Measurements from ENCODE around the gene LRRC71. TPM values are rescaled to one million over a fixed set of nuclear protein-coding genes. Genes with fewer than 3 reads are reported as not detected.

Gene LRRC71
- total RNA-seq, 2 experiments from 2014 or later: not detected

GRCh38 chr1:156927215-156928042 is 7.0 kb downstream of the LRRC71 start:
- H3K27ac Mint-ChIP-seq: no peak overlapping the region
- DNase-seq (peak; percentile 43 to 78 (median 58)), ATAC-seq (ENCODE audit: poor library complexity) (peak; percentile 84)
- H3K27me3 ChIP-seq (ENCODE audit: control insufficient read depth in 1 of 2, insufficient read depth in 2 of 2, low read length in 2 of 2): peaks cover 57 to 81% of the 10 kb centered on the region in 2 experiments
- no peaks in the 10 kb centered on the region for H3K36me3 ChIP-seq (ENCODE audit: insufficient read depth, low read length)
- ChIA-PET CTCF (interaction anchor here (1.1 to 2.4 kb wide), 11 partner anchors 10 to 238 kb away, joined by 3 to 11 read pairs (median 5); partner anchors contain the start of gene NTRK1), POLR2A (interaction anchor here (0.6 to 1.6 kb wide), 3 partner anchors 10 to 36 kb away, joined by 3 to 5 read pairs (median 4); no protein-coding TSS in a partner anchor)
- H3K36me3 Mint-ChIP-seq (ENCODE audit: low read depth): no peaks in the 10 kb centered on the region
- H3K4me3 Mint-ChIP-seq: no peak overlapping the region
- intact Hi-C loops (cut with DNase I, micrococcal nuclease): loop anchor here (1.0 to 10.0 kb wide), 6 partner anchors 35 to 243 kb away; partner anchors contain the start of gene PEAR1 (in 1 of the 2)
- no peaks in the 10 kb centered on the region for H3K9me3 Mint-ChIP-seq
- TF ChIP-seq CTCF (IDR thresholded peaks at IDR 0.05): peak; percentile 58
- H3K9me3 ChIP-seq (ENCODE audit: control insufficient read depth in 1 of 2, insufficient read depth in 1 of 2, low read length in 2 of 2): peaks cover 0 to 19% of the 10 kb centered on the region in 2 experiments
- H3K27me3 Mint-ChIP-seq: peaks cover 94% of the 10 kb centered on the region
- H3K4me3 ChIP-seq (ENCODE audit: low read length): peak overlapping the region; percentile 9
- H3K27ac ChIP-seq (ENCODE audit: low read depth in 1 of 2, low read length in 2 of 2): no peak overlapping the region
- H3K4me1 ChIP-seq (ENCODE audit: insufficient read depth, low read length): peaks cover 24% of the 10 kb centered on the region
- peaks cover 37% of the 10 kb centered on the region for H3K4me1 Mint-ChIP-seq (ENCODE audit: low read depth)

- H3K4me3 ChIP-seq (ENCODE audit: low read length): no peak overlapping the region
- ATAC-seq (ENCODE audit: poor library complexity) (peak; percentile 24), DNase-seq (no peak)
- H3K4me3 Mint-ChIP-seq: peak overlapping the region; percentile 43
- H3K36me3 ChIP-seq (ENCODE audit: insufficient read depth, low read length): no peaks in the 10 kb centered on the region
- H3K27ac Mint-ChIP-seq: no peak overlapping the region
- peaks cover 0 to 19% of the 10 kb centered on the region in 2 experiments for H3K9me3 ChIP-seq (ENCODE audit: control insufficient read depth in 1 of 2, insufficient read depth in 1 of 2, low read length in 2 of 2)
- intact Hi-C loops (cut with DNase I, micrococcal nuclease): loop anchor here (1.0 to 10.0 kb wide), 4 partner anchors 131 to 243 kb away; no protein-coding TSS in a partner anchor
- H3K27ac ChIP-seq (ENCODE audit: low read depth in 1 of 2, low read length in 2 of 2): no peak overlapping the region
- no peaks in the 10 kb centered on the region for H3K9me3 Mint-ChIP-seq
- no peak for TF ChIP-seq CTCF (IDR thresholded peaks at IDR 0.05)
- POLR2A ChIA-PET: interaction anchor here (0.6 to 1.6 kb wide), 3 partner anchors 9 to 35 kb away, joined by 3 to 5 read pairs (median 4); no protein-coding TSS in a partner anchor
- CTCF ChIA-PET: interaction anchor here (1.1 to 2.4 kb wide), 11 partner anchors 11 to 239 kb away, joined by 3 to 11 read pairs (median 5); partner anchors contain the start of gene NTRK1
- H3K4me1 Mint-ChIP-seq (ENCODE audit: low read depth): peaks cover 34% of the 10 kb centered on the region
- H3K27me3 Mint-ChIP-seq: peaks cover 94% of the 10 kb centered on the region
- H3K36me3 Mint-ChIP-seq (ENCODE audit: low read depth): no peaks in the 10 kb centered on the region
- peaks cover 50 to 74% of the 10 kb centered on the region in 2 experiments for H3K27me3 ChIP-seq (ENCODE audit: control insufficient read depth in 1 of 2, insufficient read depth in 2 of 2, low read length in 2 of 2)
- peaks cover 24% of the 10 kb centered on the region for H3K4me1 ChIP-seq (ENCODE audit: insufficient read depth, low read length)
These were observed 7.7 kb downstream of the LRRC71 start for GRCh38 chr1:156928043-156928602.

GRCh38 chr1:156929596-156930238 is 9.3 kb downstream of the LRRC71 start:
- Mint-ChIP-seq H3K27ac (no peak overlapping the region), H3K9me3 (no peaks in the 10 kb centered on the region), H3K36me3 (ENCODE audit: low read depth) (no peaks in the 10 kb centered on the region), H3K27me3 (peaks cover 79% of the 10 kb centered on the region), H3K4me3 (no peak overlapping the region), H3K4me1 (ENCODE audit: low read depth) (peaks cover 29% of the 10 kb centered on the region)
- no peak overlapping the region for H3K27ac ChIP-seq (ENCODE audit: low read depth in 1 of 2, low read length in 2 of 2)
- DNase-seq (no peak), ATAC-seq (ENCODE audit: poor library complexity) (no peak)
- peaks cover 12% of the 10 kb centered on the region for H3K4me1 ChIP-seq (ENCODE audit: insufficient read depth, low read length)
- peaks cover 38 to 58% of the 10 kb centered on the region in 2 experiments for H3K27me3 ChIP-seq (ENCODE audit: control insufficient read depth in 1 of 2, insufficient read depth in 2 of 2, low read length in 2 of 2)
- peaks cover 0 to 12% of the 10 kb centered on the region in 2 experiments for H3K9me3 ChIP-seq (ENCODE audit: control insufficient read depth in 1 of 2, insufficient read depth in 1 of 2, low read length in 2 of 2)
- POLR2A ChIA-PET: no interaction called here
- no peaks in the 10 kb centered on the region for H3K36me3 ChIP-seq (ENCODE audit: insufficient read depth, low read length)
- CTCF ChIA-PET: interaction anchor here (0.6 kb wide), 1 partner anchor 37 kb away, joined by 3 read pairs; no protein-coding TSS in a partner anchor
- H3K4me3 ChIP-seq (ENCODE audit: low read length): no peak overlapping the region
- TF ChIP-seq CTCF (IDR thresholded peaks at IDR 0.05): no peak
- intact Hi-C loops (cut with DNase I, micrococcal nuclease): loop anchor here (2.0 to 10.0 kb wide), 3 partner anchors 132 to 245 kb away; no protein-coding TSS in a partner anchor
